Spleen (tissue), 7 donors: ENCODE measurements around the gene ECD.

Experiments used
- POLR2A ChIP-seq, 3 donors: fragments of 450-650 bp; IDR thresholded peaks; one replicate each; pipeline ENCODE4 v1.5.1; 2017; ENCODE audit warnings: antibody characterized with exemption in 3 of 3, mild to moderate bottlenecking in 1 of 3
- POLR2AphosphoS5 ChIP-seq, 3 donors: sonication (generic); formaldehyde crosslinking; IDR thresholded peaks; one replicate each; pipeline ENCODE4 v1.5.1; 2017; ENCODE audit warnings: antibody characterized with exemption in 3 of 3
- TF ChIP-seq, protein P1 (sequence below), 11 experiments: fragments of 200-600 bp in 7 of 11; fragments of 450-650 bp in 4 of 11; sonication (generic) in 4 of 11; IDR thresholded peaks in 8 of 11; conservative IDR thresholded peaks in 3 of 11; 1 replicate in 7 of 11; 2 replicates in 4 of 11; pipeline versions ENCODE4 v1.4.0 to v1.8.0; 2016 to 2021; ENCODE audit warnings: antibody characterized with exemption in 11 of 11, inconsistent platforms in 4 of 11, mild to moderate bottlenecking in 1 of 11
- donor health status: DM: no; HTN: no; CAD: no; lungs with moderate emphysema.
- donor health status: DM: no; HTN: no; CAD: no.
- donor health status: DM: no; HTN: no; CAD: no.

DNA sequence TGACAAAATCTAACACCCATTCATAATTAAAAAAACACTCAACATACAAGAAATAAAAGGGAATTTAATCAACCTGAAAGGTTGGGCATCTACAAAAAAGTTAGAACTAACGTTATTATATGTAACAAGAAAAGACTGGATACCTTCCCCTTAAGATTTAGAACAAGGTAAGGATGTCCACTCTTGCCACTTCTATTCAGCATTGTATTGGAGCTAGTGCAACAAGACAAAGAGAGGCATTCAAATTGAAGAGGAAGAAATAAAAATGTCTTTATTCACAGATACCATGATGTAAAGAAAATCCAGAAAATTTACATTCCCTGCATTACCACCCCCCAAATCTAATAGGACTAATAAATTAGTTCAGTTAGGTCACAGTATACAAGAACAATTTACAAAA, 18.5 kb upstream of the ECD start:
- TF ChIP-seq, protein P1, sequence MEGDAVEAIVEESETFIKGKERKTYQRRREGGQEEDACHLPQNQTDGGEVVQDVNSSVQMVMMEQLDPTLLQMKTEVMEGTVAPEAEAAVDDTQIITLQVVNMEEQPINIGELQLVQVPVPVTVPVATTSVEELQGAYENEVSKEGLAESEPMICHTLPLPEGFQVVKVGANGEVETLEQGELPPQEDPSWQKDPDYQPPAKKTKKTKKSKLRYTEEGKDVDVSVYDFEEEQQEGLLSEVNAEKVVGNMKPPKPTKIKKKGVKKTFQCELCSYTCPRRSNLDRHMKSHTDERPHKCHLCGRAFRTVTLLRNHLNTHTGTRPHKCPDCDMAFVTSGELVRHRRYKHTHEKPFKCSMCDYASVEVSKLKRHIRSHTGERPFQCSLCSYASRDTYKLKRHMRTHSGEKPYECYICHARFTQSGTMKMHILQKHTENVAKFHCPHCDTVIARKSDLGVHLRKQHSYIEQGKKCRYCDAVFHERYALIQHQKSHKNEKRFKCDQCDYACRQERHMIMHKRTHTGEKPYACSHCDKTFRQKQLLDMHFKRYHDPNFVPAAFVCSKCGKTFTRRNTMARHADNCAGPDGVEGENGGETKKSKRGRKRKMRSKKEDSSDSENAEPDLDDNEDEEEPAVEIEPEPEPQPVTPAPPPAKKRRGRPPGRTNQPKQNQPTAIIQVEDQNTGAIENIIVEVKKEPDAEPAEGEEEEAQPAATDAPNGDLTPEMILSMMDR (IDR thresholded peaks at IDR 0.05 in 8 of 11, conservative IDR thresholded peaks at IDR 0.05 in 3 of 11) = no peak
- TF ChIP-seq POLR2A (IDR thresholded peaks at IDR 0.05) = no peak
- no peak for TF ChIP-seq POLR2AphosphoS5 (IDR thresholded peaks at IDR 0.05)
